HCT116 (cell line): Measurements from ENCODE around the gene CDK9. TPM values are rescaled to one million over a fixed set of nuclear protein-coding genes. Genes with fewer than 3 reads are reported as not detected.

Experiments used
- ATAC-seq: fragments of 200-7000 bp; cut with Tn5 transposase; 2 replicates; pipeline ENCODE4 v1.9.1; 2020; ENCODE audit warnings: mild to moderate bottlenecking, moderate library complexity
- BruUV-seq: library from RNA; stranded (reverse); fragments of 400-500 nt; replicated peaks from 2 replicates; lab custom pipeline; 2021; lab: Mats Ljungman, UMichigan
- CTCF ChIA-PET: fragments of 300-600 bp; sonication (Branson Sonifier 250); formaldehyde crosslinking; loops from one replicate; lab custom pipeline; 2021; ENCODE audit warnings: antibody characterized with exemption; lab: Charles Lee
- POLR2A ChIA-PET: fragments of 300-600, 350-600 bp; sonication (Branson Sonifier 250); formaldehyde crosslinking; loops from one replicate; lab custom pipeline; 2021; ENCODE audit warnings: antibody characterized with exemption; lab: Charles Lee
- RAD21 ChIA-PET, 2 experiments: fragments of 300-600 bp; sonication (Branson Sonifier 250); formaldehyde crosslinking; loops; one replicate each; lab custom pipeline; 2023; ENCODE audit warnings: low total read pairs in 2 of 2; ENCODE audit not compliant: uncharacterized antibody in 2 of 2, unreplicated experiment in 2 of 2, low non-redundant PET in 1 of 2; lab: Charles Lee
- DNase-seq: peaks from one replicate; pipeline ENCODE4 v3.0.0-alpha.2; 2010; ENCODE audit warnings: low read depth, low spot score
- H2AFZ ChIP-seq: fragments of 200-600 bp; shearing (Covaris generic), sonication (generic); 2 replicates; pipeline ENCODE4 v1.6.1; 2017; ENCODE audit warnings: low read depth, mixed run types, mixed read lengths, antibody characterized with exemption, low read length; ENCODE audit not compliant: poor library complexity, severe bottlenecking
- H3K27ac ChIP-seq: 2 replicates; pipeline ENCODE4 v1.5.1; 2012; ENCODE audit warnings: low read depth, low read length
- H3K27me3 ChIP-seq: fragments of 200-600 bp; sonication (generic); 2 replicates; pipeline ENCODE4 v1.6.1; 2016; ENCODE audit warnings: mixed run types, low read length, mixed read lengths; ENCODE audit not compliant: insufficient read depth
- H3K36me3 ChIP-seq, 2 experiments: fragments of 200-500 bp in 1 of 2; fragments of 200-600 bp in 1 of 2; sonication (Bioruptor generic) in 1 of 2; sonication (generic) in 1 of 2; 2 replicates each; pipeline versions ENCODE4 v1.5.1 to v1.6.1; 2014 to 2016; ENCODE audit warnings: low read length in 2 of 2, inconsistent platforms in 1 of 2, mixed read lengths in 1 of 2, mixed run types in 1 of 2; ENCODE audit not compliant: insufficient read depth in 2 of 2, control insufficient read depth in 1 of 2
- H3K4me1 ChIP-seq, 2 experiments: fragments of 200-600 bp in 1 of 2; sonication (generic) in 1 of 2; 2 replicates each; pipeline versions ENCODE4 v1.5.1 to v1.6.1; 2012 to 2017; ENCODE audit warnings: low read length in 2 of 2, inconsistent platforms in 1 of 2, mild to moderate bottlenecking in 1 of 2, mixed read lengths in 1 of 2, mixed run types in 1 of 2, moderate library complexity in 1 of 2; ENCODE audit not compliant: insufficient read depth in 2 of 2, control insufficient read depth in 1 of 2
- H3K4me2 ChIP-seq: fragments of 200-600 bp; sonication (generic); 2 replicates; pipeline ENCODE4 v1.6.1; 2017; ENCODE audit warnings: mixed run types, low read length, mixed read lengths
- H3K4me3 ChIP-seq, 2 experiments: fragments of 200-600 bp in 1 of 2; sonication (generic) in 1 of 2; replicated peaks in 1 of 2; 2 replicates each; pipeline ENCODE4 v1.5.1; 2011 to 2016; ENCODE audit warnings: low read length in 2 of 2, control low read depth in 1 of 2, low read depth in 1 of 2, mild to moderate bottlenecking in 1 of 2, mixed read lengths in 1 of 2, mixed run types in 1 of 2
- H3K79me2 ChIP-seq: fragments of 200-600 bp; sonication (generic); 2 replicates; pipeline ENCODE4 v1.6.1; 2017; ENCODE audit warnings: mild to moderate bottlenecking, mixed run types, low read length, moderate library complexity, mixed read lengths; ENCODE audit not compliant: insufficient read depth
- H3K9ac ChIP-seq: fragments of 200-600 bp; sonication (generic); 2 replicates; pipeline ENCODE4 v1.6.1; 2016; ENCODE audit warnings: low read length, mixed read lengths
- H3K9me2 ChIP-seq: fragments of 200-600 bp; sonication (generic), shearing (Covaris generic); 2 replicates; pipeline ENCODE4 v1.6.1; 2017; ENCODE audit warnings: mixed run types, mild to moderate bottlenecking, moderate library complexity; ENCODE audit not compliant: insufficient read depth
- H3K9me3 ChIP-seq, 2 experiments: fragments of 200-500 bp in 1 of 2; fragments of 200-600 bp in 1 of 2; sonication (Bioruptor generic) in 1 of 2; sonication (generic) in 1 of 2; 2 replicates each; pipeline ENCODE4 v1.6.1; 2014 to 2017; ENCODE audit warnings: low read length in 2 of 2, mixed read lengths in 2 of 2, inconsistent platforms in 1 of 2, low read depth in 1 of 2, mild to moderate bottlenecking in 1 of 2, mixed run types in 1 of 2, moderate library complexity in 1 of 2; ENCODE audit not compliant: control insufficient read depth in 1 of 2, insufficient read depth in 1 of 2
- H4K20me1 ChIP-seq: fragments of 200-600 bp; sonication (generic), shearing (Covaris generic); 2 replicates; pipeline ENCODE4 v1.6.1; 2017; ENCODE audit warnings: mixed run types, mild to moderate bottlenecking, moderate library complexity; ENCODE audit not compliant: insufficient read depth
- CBX3 ChIP-seq: IDR thresholded peaks from 2 replicates; pipeline ENCODE4 v1.6.1; 2012; ENCODE audit warnings: low read depth
- EGR1 ChIP-seq: IDR thresholded peaks from 2 replicates; pipeline ENCODE4 v1.6.1; 2012; ENCODE audit warnings: low read depth
- ELF1 ChIP-seq: IDR thresholded peaks from 2 replicates; pipeline ENCODE4 v1.6.1; 2012; ENCODE audit warnings: low read depth, borderline replicate concordance
- EZH2 ChIP-seq: fragments of 200-600 bp; sonication (generic); IDR thresholded peaks from 2 replicates; pipeline ENCODE4 v1.6.1; 2017; ENCODE audit warnings: antibody characterized with exemption, mixed run types
- EZH2phosphoT487 ChIP-seq: fragments of 200-600 bp; IDR thresholded peaks from 2 replicates; pipeline ENCODE4 v1.6.1; 2018; ENCODE audit warnings: antibody characterized with exemption, borderline replicate concordance
- FOSL1 ChIP-seq: IDR thresholded peaks from 2 replicates; pipeline ENCODE4 v1.6.1; 2012; ENCODE audit warnings: low read depth
- POLR2AphosphoS5 ChIP-seq: IDR thresholded peaks from 2 replicates; pipeline ENCODE4 v1.6.1; 2011; ENCODE audit warnings: mild to moderate bottlenecking, low read depth, low read length, moderate library complexity
- REST ChIP-seq: IDR thresholded peaks from 2 replicates; pipeline ENCODE4 v1.6.1; 2012; ENCODE audit warnings: low read depth
- SP1 ChIP-seq: IDR thresholded peaks from 2 replicates; pipeline ENCODE4 v1.6.1; 2012; ENCODE audit warnings: low read depth
- SRF ChIP-seq: IDR thresholded peaks from 2 replicates; pipeline ENCODE4 v1.6.1; 2012; ENCODE audit warnings: low read depth
- TCF7L2 ChIP-seq: IDR thresholded peaks from 2 replicates; pipeline ENCODE4 v1.7.0; 2011; ENCODE audit warnings: borderline replicate concordance, inconsistent platforms; ENCODE audit not compliant: insufficient read depth, insufficient read length; ENCODE audit errors: extremely low read depth
- YY1 ChIP-seq: IDR thresholded peaks from 2 replicates; pipeline ENCODE4 v1.6.1; 2011; ENCODE audit warnings: low read length, low read depth, moderate library complexity, mild to moderate bottlenecking; ENCODE audit not compliant: insufficient replicate concordance; ENCODE audit errors: extremely low read depth
- ZBTB33 ChIP-seq: IDR thresholded peaks from 2 replicates; pipeline ENCODE4 v1.6.1; 2011; ENCODE audit warnings: mild to moderate bottlenecking, low read length, moderate library complexity; ENCODE audit not compliant: insufficient replicate concordance; ENCODE audit errors: extremely low read depth
- ZNF274 ChIP-seq: fragments of 200-500 bp; sonication (Bioruptor generic); IDR thresholded peaks from 2 replicates; pipeline ENCODE4 v1.6.1; 2014; ENCODE audit warnings: mild to moderate bottlenecking, low read depth, low read length, inconsistent platforms
- intact Hi-C: fragments of 100-400 bp; cut with micrococcal nuclease; formaldehyde crosslinking; loops from 2 replicates; pipeline ENCODE4 v1.10.0; 2022
- total RNA-seq: library from RNA; stranded (reverse); gene quantifications from one replicate; pipeline ENCODE4 v1.2.1, GENCODE V29; 2021; ENCODE audit not compliant: unreplicated experiment
- TF ChIP-seq, protein P1 (sequence below): IDR thresholded peaks from 2 replicates; pipeline ENCODE4 v1.6.1; 2012
- TF ChIP-seq, protein P2 (sequence below), 3 experiments: fragments of 200-600 bp in 1 of 3; sonication (generic) in 1 of 3; IDR thresholded peaks in 2 of 3; conservative IDR thresholded peaks in 1 of 3; 2 replicates each; pipeline ENCODE4 v1.5.1; 2012 to 2017; ENCODE audit warnings: low read depth in 2 of 3, low read length in 2 of 3, antibody characterized with exemption in 1 of 3, borderline replicate concordance in 1 of 3, control low read depth in 1 of 3, mild to moderate bottlenecking in 1 of 3, mixed read lengths in 1 of 3, mixed run types in 1 of 3, moderate library complexity in 1 of 3; ENCODE audit not compliant: insufficient read depth in 1 of 3

Gene CDK9
- total RNA-seq, 1 experiment from 2014 or later, result 102 TPM

DNA sequence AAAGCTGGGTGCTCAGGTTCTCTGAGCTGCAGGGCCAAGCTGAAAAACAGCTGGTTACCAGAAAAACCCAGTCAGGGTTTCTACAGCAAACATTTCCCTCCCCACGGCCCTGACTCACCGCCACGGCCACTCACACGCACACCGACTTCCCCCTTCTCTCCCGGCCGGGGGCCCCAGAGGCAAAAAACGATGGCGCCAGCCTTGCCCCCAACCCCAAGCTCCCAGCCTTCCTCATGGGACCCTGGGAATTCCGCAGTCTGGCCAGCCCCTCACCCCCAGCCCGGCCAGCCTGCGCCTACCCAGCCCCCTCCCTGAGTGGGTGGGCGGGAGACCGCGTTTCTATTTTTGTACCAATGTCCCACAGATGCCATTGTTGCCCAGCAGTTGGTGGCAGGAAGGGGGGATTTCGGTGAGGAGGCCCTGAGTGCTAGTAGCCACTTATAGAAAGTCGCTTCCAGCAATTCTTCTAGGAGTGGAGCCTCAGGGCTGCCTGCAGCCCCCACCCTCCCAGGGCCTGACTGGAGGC lies 50.2 kb downstream of the CDK9 start:
- no peak overlapping the region for H3K4me2 ChIP-seq
- no peak overlapping the region for H3K9ac ChIP-seq
- no peaks in the 10 kb centered on the region; a peak in 1 of 4 replicates for H3K4me1 ChIP-seq
- no peaks in the 10 kb centered on the region for H3K9me2 ChIP-seq
- ChIA-PET RAD21 (no interaction called here), POLR2A (no interaction called here), CTCF (no interaction called here)
- DNase-seq (no peak), ATAC-seq (no peak)
- BruUV-seq, result no TSS peak
- H4K20me1 ChIP-seq, result no peaks in the 10 kb centered on the region
- H2AFZ ChIP-seq, result no peak overlapping the region
- H3K36me3 ChIP-seq, result no peaks in the 10 kb centered on the region
- H3K4me3 ChIP-seq, result no peak overlapping the region
- H3K27ac ChIP-seq, result no peak overlapping the region
- TF ChIP-seq SRF (no peak), REST (no peak), ELF1 (no peak), ZNF274 (no peak), FOSL1 (no peak), CBX3 (no peak), EGR1 (no peak), YY1 (no peak), ZBTB33 (no peak), POLR2AphosphoS5 (no peak), TCF7L2 (no peak), EZH2 (no peak), SP1 (no peak), EZH2phosphoT487 (no peak)
- TF ChIP-seq, protein P1, sequence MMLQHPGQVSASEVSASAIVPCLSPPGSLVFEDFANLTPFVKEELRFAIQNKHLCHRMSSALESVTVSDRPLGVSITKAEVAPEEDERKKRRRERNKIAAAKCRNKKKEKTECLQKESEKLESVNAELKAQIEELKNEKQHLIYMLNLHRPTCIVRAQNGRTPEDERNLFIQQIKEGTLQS, result no peak
- TF ChIP-seq, protein P2, sequence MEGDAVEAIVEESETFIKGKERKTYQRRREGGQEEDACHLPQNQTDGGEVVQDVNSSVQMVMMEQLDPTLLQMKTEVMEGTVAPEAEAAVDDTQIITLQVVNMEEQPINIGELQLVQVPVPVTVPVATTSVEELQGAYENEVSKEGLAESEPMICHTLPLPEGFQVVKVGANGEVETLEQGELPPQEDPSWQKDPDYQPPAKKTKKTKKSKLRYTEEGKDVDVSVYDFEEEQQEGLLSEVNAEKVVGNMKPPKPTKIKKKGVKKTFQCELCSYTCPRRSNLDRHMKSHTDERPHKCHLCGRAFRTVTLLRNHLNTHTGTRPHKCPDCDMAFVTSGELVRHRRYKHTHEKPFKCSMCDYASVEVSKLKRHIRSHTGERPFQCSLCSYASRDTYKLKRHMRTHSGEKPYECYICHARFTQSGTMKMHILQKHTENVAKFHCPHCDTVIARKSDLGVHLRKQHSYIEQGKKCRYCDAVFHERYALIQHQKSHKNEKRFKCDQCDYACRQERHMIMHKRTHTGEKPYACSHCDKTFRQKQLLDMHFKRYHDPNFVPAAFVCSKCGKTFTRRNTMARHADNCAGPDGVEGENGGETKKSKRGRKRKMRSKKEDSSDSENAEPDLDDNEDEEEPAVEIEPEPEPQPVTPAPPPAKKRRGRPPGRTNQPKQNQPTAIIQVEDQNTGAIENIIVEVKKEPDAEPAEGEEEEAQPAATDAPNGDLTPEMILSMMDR (IDR thresholded peaks at IDR 0.05 in 2 of 3, conservative IDR thresholded peaks at IDR 0.05 in 1 of 3; ENCODE audit: borderline replicate concordance in 1 of 3, insufficient read depth in 1 of 3, low read depth in 2 of 3, low read length in 2 of 3), result no peak
- intact Hi-C loops, result no loop called here
- no peaks in the 10 kb centered on the region for H3K9me3 ChIP-seq
- H3K79me2 ChIP-seq, result no peaks in the 10 kb centered on the region
- H3K27me3 ChIP-seq, result no peaks in the 10 kb centered on the region
